ENCODE data around the gene VGLL4.

- TF ChIP-seq CTCF (conservative IDR thresholded peaks at IDR 0.05; ENCODE audit: low read depth, low read length) (no peak), EZH2 (IDR thresholded peaks at IDR 0.05; ENCODE audit: borderline replicate concordance, low read depth, low read length, poor library complexity, severe bottlenecking) (no peak)
These were observed 77.8 kb downstream of the VGLL4 start for GRCh38 chr3:11565932-11566331.
